HG03060 (cell line): Measurements from ENCODE around the gene DMAC2.
"Not testable (repeated sequence)": the region's sequence is repeated elsewhere in the genome, so short reads cannot be mapped to it uniquely, and the experiment has no call there.

Experiments used
- ATAC-seq: cut with Tn5 transposase; IDR thresholded peaks from one replicate; pipeline ENCODE4 v1.9.1; 2021; ENCODE audit warnings: low read depth, moderate number of reproducible peaks; ENCODE audit not compliant: unreplicated experiment

The DMAC2 gene

DNA sequence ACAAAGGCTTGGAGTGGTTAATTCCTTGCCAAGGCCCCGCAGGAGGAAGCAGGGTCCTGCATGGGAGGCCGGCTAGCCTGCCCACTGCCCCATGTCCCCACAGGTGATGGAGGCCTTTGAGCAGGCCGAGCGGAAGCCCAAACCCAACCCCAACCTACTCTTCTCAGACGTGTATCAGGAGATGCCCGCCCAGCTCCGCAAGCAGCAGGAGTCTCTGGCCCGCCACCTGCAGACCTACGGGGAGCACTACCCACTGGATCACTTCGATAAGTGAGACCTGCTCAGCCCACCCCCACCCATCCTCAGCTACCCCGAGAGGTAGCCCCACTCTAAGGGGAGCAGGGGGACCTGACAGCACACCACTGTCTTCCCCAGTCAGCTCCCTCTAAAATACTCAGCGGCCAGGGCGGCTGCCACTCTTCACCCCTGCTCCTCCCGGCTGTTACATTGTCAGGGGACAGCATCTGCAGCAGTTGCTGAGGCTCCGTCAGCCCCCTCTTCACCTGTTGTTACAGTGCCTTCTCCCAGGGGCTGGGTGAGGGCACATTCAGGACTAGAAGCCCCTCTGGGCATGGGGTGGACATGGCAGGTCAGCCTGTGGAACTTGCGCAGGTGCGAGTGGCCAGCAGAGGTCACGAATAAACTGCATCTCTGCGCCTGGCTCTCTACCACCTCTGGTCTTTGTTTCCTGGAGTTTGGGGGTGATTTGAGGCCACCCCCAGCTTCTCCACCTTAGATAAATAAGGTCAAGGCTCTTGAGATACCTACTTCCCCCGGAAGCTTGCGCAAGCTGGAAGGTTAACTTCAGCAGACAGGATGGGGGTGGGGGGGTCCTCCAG, 15.2 kb downstream of the DMAC2 start:
- ATAC-seq, result no peak

DNA sequence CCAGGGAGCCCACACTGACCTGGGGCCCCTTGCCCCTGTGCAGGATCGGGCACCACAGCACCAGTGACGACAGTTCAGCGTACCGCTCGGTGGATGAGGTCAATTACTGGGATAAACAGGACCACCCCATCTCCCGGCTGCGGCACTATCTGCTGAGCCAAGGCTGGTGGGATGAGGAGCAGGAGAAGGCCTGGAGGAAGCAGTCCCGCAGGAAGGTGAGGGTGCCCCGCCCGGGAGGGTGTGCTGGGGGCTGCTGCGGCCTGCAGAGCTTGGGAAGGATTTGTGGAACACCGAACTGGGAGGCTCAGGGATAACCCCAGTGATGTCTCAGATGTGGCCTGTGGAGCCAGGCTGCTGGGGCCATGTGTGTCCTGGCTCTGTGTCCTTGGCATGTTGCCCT, 16.8 kb downstream of the DMAC2 start:
- ATAC-seq, result no peak

DNA sequence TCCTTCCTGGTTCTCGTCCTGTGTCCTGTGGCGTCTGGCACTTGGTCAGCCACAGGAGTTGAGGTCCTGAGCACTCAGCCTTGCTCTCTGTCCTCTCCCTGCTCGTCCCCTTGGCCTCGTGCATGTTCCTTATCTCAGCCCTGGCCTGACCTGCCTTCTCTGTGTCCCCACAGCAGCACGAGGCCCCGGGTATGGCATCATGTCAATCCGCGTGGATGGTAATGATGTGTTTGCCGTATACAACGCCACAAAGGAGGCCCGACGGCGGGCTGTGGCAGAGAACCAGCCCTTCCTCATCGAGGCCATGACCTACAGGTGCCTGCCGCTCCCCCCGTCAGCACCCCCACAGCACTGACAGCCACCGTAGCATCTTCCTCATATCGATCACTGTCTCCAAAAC, 17.3 kb downstream of the DMAC2 start:
- ATAC-seq, result no peak

DNA sequence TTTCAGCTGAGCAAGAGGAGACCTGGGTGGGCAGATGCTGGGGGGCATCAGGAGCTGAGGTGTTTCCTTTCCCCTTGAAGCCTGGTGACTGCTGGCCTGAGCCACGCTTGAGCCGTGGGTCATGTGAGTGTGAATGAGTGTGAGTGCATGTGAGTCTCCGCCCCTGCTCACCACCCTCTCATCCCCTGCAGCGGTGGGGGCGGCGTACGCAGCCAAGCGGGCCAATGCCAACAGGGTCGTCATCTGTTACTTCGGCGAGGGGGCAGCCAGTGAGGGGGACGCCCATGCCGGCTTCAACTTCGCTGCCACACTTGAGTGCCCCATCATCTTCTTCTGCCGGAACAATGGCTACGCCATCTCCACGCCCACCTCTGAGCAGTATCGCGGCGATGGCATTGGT, 17.7 kb downstream of the DMAC2 start:
- no peak for ATAC-seq

DNA sequence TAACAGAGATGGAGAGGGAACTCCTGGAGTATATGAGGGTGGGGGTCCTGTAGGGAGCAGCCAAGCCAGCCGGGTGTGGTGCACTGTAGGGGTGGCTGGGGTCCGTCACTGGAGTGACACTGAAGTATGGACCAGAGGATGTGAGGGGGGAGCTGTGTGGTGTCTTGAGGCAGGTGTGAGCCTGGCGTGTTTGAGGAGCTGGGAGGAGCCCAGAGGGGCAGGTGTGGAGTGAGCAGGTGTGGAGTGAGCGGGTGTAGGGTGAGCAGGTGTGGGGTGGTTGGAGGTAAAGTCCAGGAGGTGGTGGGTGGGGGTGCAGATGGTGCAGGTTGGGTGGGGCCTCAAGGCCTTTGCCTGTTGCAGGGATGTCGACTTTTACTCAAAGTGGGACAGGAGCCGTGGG, 18.4 kb downstream of the DMAC2 start:
- no peak for ATAC-seq

DNA sequence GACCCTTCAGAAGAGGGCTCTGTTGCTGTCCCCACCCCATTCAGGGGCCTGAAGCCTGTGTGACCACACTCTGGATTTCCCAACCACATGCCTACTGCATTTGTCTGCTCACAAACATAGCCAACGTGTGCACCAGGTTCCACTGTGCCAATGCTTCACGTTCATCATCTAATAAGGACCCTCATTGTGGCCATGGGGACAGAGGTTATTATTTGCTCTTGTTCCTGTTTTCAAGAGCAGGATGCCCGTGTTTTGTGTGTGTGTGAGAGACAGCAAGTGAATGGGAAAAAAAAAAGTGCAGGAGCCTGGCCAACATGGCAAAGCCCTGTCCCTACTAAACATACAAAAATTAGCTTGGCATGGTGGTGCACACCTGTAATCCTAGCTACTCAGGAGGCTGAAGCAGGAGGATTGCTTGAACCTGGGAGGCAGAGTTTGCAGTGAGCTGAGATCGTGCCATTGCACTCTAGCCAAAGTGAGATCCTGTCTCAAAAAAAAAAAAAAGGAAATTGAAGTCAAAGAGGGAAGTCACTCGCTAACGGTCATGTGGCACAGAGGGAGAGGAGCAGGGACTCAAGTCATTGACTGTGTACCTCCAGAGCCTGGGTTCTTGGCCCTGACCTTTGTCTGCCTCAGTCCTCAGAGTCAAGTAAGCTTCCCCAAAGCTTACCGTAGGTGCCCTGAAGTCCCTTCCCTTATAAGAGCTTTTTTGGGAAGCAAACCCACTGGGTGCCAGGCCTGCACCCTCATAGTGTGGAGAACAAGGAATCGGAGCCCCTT, 19.4 kb downstream of the DMAC2 start:
- ATAC-seq, result no peak

DNA sequence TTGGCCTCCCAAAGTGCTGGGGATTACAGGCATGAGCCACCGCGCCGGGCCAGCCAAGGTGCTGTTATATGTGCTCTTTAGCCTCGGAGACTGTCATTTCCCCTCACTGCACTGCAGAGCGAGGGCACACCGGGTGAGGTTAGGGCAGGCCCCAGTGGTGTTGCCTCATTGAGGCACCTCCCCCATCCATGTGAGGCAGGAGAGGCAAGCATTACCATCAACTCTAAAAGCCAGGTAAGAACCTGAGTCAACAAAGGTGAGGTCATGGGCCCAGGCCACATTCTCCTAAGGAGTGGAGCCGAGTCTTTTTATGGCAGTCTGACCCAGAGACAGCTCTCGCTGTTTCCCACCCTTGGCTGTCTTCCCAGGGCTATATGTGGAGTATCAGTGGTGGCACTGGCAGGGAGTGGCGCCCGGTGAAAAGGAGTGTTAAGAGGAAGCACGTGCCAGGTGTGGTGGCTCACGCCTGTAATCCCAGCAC, 23.5 kb downstream of the DMAC2 start:
- no peak for ATAC-seq

DNA sequence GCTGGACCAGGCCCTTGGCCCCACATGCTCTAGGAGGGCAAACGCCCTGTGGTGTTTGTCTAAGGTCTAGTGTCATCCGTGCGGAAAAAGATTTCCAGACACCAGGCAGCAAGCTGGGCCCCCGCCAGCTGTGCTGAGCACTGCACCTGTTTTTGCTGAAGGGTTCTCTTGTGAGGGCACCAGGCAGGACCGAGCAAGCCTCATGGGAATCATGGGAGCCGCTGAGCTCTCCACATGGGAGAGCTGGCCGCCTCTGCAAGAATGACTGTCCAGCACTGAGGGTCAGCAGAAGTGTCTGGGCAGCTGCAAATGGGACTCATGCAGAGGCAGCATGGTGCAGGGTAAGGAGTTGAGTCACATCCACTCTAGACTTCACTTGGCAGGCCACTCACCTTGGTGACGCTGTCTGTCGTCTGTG, 24.5 kb downstream of the DMAC2 start:
- ATAC-seq, result no peak

DNA sequence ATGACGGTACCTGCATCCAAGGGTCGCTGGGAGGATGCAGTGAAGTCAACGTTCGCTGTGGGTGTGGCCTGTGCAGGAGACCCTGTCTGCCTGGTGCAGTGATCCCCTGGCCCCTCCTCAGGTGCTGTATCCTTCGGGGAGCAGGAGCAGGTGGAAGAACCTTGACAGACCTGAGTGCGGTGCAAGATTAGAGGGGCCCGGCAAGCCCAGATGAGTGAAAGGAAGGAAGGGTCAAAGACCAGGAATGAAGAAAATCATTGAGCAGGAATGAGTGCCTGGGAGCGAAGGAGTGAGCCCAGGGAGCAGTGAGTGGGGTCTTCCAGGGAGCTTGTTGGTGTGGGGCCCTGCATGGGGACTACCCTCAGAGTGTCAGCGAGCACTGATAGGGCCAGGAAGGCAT, 25.3 kb downstream of the DMAC2 start:
- no peak for ATAC-seq

DNA sequence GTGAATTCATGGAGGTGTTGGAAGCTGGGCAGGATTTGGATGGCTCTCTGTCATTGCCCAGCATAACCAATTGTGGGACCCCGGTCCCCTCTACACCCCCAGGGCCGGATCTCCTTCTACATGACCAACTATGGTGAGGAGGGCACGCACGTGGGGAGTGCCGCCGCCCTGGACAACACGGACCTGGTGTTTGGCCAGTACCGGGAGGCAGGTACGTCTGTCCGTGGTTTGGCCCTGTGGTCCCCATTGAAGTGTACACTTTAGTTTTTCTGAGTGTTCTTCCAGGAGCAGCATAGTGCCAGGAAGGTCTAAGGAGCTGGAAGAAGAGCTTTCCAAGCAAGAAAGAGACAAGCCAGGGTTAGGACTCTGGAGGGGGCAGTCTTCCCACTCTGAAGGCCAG, 25.8 kb downstream of the DMAC2 start:
- ATAC-seq, result no peak

DNA sequence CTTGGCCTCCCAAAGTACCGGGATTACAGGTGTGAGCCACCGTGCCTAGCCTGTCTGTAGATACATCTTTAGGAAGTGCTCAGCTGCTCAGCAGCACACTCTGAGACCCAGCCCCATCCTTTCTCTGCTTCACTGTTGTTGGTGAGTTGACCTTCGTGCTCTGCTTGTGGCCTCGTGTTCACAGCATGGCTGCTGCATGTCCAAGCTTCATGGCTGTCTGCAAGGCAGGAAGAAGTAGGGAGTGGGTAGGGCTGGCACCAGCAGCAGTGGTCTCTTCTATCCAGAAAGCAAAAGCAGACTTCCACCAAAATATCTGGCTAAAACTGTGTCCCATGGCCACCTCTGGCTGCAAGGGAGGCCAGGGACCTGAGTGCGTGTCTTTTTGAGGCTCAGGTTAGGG, 26.8 kb downstream of the DMAC2 start:
- no peak for ATAC-seq

DNA sequence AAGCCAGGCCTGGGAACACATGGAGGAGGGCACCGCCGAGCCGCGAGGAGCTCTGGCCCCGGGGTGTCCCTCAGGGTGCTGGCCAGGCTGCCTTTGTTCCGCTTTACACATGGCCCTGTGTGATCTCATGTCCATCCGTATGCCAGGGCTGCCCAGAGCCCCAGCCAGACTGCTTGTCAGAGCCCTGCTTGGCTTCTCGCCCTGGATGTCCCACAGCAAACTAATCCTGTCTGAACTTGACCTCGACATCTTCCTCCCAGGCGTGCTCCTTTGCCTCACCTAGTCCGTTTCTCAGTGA, 27.8 kb downstream of the DMAC2 start:
- no peak for ATAC-seq

DNA sequence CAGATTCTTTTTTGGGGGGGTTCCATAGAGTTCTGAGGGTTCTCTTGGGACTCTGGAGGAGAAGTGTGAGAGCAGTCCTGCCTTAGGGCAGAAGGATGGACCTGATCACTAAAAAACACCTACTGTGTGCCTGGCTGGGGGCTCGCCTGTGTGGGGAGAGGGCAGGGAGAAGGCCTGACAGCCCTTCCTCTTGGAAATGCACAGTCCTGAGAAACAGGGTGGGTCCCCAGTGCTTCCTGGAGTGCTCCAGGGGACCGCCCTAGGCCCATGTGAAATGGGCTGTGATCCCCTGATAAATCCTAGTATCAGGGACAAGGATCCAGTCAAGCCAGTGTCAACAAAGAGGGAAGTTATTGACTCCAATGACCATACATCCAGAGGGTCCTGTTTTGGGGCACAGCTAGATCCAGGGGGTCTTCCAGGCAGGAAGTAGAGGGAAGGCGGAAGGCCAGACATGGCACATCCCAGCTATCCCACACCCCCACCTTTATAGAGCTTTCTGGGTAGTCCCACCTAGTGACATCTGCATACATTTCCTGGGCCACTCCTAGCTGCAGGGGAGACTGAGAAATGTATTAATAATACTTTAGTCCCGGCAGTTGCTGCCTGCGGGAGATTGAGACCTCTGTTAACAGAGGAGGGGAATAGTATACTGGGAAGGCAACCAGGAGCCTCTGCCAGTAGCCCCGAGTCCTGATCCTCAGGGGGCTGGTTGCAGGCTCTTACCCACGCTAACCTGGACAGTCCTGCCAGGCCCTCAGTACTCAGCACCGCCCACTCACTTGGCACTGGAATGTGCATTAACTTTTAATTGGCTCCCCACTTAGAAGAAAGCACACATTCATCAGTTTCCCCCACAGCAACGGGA, 28.4 kb downstream of the DMAC2 start:
- ATAC-seq, result no peak

DNA sequence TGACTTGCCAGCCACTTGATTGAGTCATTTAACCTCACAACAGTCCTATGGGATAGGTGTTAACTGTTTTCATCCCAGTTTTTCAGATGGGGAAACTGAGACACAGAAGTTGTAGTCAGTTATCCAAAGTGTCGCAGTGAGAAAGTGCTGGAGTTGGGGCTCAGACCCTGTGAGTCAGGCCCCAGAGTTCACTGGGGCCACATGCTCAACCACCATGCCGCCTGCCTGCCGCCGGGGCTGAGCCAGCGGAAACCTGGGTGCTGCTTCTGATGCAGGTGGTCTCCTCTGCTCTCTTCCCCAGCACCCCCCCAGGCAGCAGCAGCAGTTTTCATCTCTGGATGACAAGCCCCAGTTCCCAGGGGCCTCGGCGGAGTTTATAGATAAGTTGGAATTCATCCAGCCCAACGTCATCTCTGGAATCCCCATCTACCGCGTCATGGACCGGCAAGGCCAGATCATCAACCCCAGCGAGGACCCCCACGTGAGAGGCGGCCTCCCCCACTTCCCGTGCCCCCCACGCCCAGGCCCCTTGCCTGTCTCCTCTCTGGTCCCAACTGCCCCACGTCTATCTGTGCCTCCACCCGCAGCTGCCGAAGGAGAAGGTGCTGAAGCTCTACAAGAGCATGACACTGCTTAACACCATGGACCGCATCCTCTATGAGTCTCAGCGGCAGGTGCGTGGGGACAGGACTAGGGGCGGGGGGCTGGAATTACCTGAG, 29.2 kb downstream of the DMAC2 start:
- no peak for ATAC-seq

DNA sequence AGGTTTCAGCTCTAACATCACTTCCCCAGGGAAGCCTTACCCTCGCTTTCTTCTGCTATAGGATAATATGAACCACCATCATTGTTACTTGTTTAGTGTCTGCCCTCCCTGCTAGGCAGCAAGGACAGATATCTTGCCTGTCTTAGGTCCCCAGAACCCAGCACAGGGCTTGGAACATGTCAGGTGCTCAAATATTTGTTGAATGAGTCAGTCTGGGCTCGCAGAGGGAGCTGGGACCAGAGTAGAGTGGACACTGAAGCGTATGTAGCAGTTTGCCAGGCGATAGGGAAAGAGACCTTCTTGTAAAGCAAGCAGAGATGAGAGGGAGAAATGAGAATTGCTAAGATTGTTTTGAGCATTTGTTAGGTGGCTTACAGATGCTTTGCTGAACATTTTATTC, 30.4 kb downstream of the DMAC2 start:
- no peak for ATAC-seq

DNA sequence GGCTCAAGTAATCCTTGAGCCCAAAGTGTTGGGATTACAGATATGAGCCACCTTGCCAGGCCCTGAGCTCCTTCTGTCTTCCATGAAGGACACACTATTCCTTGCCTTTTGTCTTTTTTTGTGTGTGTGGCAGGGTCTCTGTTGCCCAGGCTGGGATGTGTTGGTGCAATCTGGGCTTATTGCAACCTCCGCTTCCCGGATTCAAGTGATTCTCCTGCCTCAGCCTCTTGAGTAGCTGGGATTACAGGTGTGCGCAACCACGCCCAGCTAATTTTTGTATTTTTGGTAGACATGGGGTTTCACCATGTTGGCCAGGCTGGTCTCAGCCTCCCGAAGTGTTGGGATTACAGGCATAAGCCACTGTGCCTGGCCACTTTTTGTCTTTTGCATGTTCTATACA, 30.9 kb downstream of the DMAC2 start:
- not testable (repeated sequence) for ATAC-seq

DNA sequence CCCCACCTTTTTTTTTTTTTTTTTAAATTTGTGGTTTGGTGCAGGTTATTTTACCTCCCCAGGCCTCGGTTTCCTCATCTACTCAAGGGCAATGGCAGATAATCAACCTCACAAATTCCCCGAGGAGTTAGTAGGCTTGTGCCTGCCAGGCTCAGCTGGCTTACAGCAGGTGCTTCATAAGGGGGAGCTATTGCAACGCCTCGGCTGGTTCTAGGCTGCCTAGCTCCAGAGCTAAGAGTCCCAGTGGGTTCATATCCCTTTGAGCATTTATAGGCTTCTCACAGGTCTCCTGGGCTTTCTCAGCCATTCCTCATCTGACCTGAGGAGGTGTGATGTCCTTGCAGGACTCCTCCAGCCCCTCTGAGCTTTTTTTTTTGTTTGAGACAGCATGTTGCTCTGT, 31.5 kb downstream of the DMAC2 start:
- ATAC-seq, result no peak

DNA sequence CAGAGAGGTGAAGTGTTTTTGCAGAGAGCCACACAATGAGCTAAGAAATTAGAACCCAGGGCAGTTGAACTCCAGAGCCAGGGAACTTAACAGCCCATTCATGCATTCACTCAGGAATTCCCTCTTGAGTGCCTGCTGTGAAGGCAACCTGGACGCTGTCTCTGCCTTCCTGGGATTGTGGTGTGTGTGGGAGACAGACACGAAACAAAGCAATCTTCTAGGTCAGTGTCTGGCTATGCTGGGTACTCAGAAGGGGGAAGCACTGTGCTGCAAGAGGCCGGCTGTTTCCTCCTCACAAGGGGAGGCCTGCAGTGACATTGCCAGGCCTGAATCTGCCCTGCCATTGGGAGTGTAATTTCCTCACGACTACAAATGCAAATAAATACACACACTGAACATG, 32.4 kb downstream of the DMAC2 start:
- no peak for ATAC-seq

DNA sequence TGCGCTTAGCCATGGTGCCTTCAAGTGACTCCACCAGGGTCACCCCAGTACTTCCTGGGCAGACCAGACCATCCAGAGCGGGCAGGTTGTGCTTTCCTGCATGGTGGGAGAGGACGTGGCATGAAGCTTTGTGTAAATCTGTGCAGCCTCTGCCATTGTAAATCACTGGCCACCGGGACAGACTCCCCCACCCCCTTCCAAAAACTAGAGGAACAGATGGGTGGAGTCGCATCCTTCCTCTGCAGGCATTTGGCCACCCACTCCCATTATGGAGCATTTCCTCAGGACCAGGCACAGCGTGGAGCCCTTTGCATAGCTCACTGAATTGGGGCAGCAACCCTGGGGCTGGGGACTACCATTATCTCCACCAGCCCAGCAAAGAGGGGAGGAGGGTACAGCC, 33.9 kb downstream of the DMAC2 start:
- no peak for ATAC-seq

DNA sequence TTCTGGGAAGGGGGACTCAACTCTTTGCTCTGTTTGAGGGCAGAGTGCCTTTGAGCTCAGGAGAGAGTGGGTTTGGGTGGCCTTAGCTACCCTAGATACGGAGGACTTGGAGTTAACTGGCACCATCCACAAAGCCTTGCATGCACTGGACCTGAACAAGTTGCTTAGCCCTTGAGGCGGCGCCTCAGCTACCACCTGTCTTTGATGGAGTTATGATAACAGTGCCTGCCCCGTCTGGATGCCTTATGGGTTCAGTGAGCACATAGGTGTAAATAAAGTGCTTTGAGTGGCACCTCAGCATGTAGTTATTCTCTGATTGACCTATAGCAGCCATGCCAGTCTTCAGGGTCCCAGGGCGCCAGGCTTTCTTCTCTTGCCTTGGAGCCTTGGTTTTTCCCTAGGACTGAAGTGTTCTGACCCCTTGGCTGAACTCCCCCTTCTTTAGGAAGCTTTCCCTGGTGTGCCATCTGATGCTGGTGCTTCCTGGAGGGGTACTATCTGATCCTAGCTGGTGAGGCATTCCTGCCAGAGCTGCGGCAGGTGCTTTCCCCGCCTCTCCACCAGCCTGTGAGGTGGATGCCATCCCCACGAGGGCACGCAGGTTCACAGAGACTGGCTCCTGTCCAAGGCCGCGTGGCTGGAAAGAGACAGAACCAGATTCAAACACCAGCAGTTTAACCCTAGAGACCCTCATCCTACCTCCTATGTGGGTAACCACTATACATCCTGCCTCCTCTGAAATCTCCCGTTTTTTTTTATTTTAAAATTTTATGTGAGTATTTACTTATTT, 36.3 kb downstream of the DMAC2 start:
- ATAC-seq, result no peak
